DMS53 treated with DMSO at 0.1 percent for 48 hours (cell line): ENCODE results near the gene BTBD9.
"Not testable (repeated sequence)": the region's sequence is repeated elsewhere in the genome, so short reads cannot be mapped to it uniquely, and the experiment has no call there.

Source experiments
- DNase-seq: peaks from one replicate; lab custom pipeline; 2025; ENCODE audit not compliant: unreplicated experiment; lab: John Stamatoyannopoulos, UW

BTBD9 gene

GRCh38 chr6:38438097-38438496, 201.6 kb downstream of the BTBD9 start:
- DNase-seq, result no peak

- DNase-seq, result no peak
Measured at GRCh38 chr6:38436726-38437465, 202.8 kb downstream of the BTBD9 start.

DNA sequence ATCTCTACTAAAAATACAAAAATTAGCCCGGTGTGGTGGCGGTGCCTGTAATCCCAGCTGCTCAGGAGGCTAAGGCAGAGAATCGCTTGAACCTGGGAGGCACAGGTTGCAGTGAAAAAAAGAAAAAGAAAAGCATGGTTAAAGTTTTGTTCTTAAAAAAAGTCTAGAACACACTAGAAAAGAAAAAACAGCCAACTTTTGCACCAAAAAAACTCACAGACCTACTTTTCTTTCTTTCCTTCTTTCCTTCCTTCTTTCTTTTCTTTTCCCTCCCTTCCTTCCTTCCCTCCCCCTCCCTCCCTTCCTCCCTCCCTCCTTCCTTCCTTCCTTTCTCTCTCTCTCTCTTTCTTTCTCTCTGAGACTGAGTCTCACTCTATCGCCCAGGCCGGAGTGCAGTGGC, 204.4 kb downstream of the BTBD9 start:
- no peak for DNase-seq

- no peak for DNase-seq
Measured at GRCh38 chr6:38434051-38434450, 205.7 kb downstream of the BTBD9 start.

GRCh38 chr6:38432479-38432878, 207.2 kb downstream of the BTBD9 start:
- DNase-seq, result no peak

- no peak for DNase-seq
Measured at GRCh38 chr6:38432079-38432478, 207.7 kb downstream of the BTBD9 start.

DNA sequence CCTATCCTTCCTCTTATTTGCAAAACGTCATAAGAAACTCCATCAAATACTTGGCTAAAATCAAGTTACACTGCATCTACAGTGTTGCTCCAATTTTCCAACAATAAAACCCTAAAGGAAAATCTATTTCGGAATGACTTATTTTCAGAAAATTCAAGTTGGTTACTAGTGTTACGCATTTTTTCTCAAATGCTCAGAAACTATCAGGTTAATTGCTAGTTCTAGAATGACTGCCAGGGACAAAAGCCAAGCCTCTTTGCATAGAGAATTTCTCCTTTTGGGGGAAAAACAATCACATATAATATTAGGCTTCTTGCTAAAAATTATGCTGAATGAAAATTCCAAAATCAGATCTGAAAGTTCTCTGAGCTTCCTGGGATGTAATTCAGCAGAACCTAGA, 210.2 kb downstream of the BTBD9 start:
- no peak for DNase-seq

GRCh38 chr6:38427492-38428210, 212.1 kb downstream of the BTBD9 start:
- DNase-seq, result no peak

GRCh38 chr6:38425788-38426488, 213.8 kb downstream of the BTBD9 start:
- DNase-seq, result not testable (repeated sequence)

DNA sequence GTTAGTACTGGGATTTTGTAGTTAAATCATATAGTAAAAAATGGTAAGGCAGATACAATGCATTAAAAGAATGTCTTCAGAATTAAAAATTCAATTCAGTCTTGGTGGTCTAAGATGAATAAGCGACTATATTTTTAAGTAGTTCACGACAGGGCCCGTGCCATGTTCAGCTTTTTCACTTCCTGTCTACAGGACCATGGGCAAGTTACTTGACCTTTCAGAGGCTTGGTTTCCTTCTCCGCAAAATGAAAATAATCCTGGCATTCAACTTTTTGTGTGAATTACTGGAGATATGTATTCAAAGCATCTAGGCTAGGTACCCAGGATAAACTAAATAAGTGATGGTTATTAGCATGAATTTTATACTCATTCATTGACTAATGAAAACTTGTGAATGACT, 216.0 kb downstream of the BTBD9 start:
- no peak for DNase-seq

DNA sequence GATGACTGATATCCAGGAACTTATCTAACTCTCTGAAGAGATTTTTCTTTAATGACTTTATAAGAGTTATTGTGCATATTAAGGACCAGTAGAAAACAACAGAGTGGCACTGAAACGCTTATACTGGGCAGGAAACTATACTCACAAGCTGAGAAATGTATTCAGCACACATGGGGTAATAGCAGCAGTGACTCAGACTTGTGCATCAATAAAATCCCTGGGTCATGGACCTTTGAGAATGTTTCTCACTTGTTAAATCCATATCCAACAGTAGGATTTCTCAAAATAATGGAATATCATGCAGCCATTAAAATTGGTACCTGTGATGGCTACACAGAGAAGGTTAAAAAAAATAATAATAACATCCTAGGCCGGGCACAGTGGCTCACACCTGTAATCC, 219.5 kb downstream of the BTBD9 start:
- DNase-seq, result no peak

DNA sequence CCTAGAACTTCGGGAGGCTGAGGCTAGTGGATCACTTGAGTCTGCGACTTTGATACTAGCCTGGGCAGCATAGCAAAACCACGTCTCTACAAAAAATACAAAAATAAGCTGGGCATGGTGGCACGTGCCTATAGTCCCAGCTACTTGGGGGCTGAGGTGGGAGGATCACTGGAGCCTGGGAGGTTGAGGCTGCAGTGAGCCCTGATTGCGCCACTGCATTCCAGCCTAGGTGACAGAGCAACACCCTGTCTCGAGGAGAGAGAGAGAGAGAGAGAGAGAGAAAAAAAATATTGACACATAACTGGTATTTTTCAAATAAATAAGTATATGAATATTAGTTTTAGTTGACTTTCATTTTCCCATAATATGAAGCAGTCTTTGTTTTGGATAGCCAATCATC, 222.2 kb downstream of the BTBD9 start:
- no peak for DNase-seq

GRCh38 chr6:38415231-38416005, 224.3 kb downstream of the BTBD9 start:
- DNase-seq, result no peak

- DNase-seq, result no peak
Measured at GRCh38 chr6:38413102-38413800, 226.5 kb downstream of the BTBD9 start.

GRCh38 chr6:38407192-38407591, 232.5 kb downstream of the BTBD9 start:
- DNase-seq, result no peak

- no peak for DNase-seq
Measured at GRCh38 chr6:38406096-38406495, 233.6 kb downstream of the BTBD9 start.

DNA sequence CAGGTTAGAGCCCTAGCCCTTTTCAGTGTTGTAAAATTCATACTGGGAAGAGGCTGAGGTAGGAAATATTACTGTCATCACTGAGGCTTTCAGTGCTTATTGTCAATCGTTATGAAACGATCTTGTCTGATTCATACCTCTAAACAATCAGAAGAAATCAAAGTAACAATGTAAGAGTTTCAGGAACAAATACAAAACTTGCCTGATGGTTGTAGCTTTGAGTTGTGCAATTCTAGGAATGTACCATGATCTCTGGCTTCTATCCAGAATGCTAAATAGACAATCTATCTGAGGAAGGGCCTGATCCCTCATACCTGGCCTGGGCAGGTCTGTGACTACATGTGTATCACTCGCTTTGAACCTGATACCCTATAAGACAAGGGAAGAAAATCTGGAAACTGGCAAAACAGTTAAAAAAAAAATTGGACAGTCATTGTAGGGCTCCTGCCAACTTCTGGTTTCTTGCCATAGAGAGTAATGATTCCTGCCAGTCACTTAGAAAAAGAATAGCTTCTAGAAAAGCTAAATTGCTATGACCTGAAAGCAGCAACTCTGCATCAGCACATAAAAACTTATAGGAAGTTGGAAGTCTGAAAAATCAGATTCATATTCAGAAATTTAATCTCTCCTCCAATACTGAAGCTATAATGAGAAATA, 234.7 kb downstream of the BTBD9 start:
- DNase-seq, result no peak

- DNase-seq, result no peak
Measured at GRCh38 chr6:38404355-38404754, 235.4 kb downstream of the BTBD9 start.

DNA sequence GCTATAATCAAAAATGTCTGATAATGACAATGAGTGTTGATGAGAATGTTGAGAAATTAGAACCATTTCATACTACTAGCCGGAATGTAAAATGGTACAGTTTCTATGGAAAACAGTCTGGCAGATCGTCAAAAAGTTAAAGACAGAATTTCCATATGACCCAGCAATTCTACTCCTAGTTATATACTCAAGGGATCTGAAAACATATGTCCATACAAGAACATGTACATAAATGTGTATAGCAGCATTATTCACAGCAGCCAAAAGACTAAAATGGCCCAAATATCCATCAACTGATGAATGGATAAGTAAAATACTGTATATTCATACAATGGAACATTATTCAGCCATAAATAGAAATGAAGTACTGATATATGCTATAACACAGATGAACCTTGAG, 236.2 kb downstream of the BTBD9 start:
- no peak for DNase-seq

GRCh38 chr6:38400764-38401163, 239.0 kb downstream of the BTBD9 start:
- DNase-seq, result no peak
